GM12878 (cell line): ENCODE results near the gene UNKL. TPM values are rescaled to one million over a fixed set of nuclear protein-coding genes. Genes with fewer than 3 reads are reported as not detected.

Experiments used
- ATAC-seq: fragments of 200-7000 bp; cut with Tn5 transposase; 3 replicates; pipeline ENCODE4 v1.9.1; 2020; ENCODE audit warnings: mild to moderate bottlenecking, moderate library complexity
- BruUV-seq: library from RNA; stranded (reverse); fragments of 400-500 nt; replicated peaks from 2 replicates; lab custom pipeline; 2021; lab: Mats Ljungman, UMichigan
- CTCF ChIA-PET: fragments of 300-600 bp; sonication (Branson Sonifier 250); formaldehyde crosslinking; extraction: SDS; loops from one replicate; lab custom pipeline; 2021; ENCODE audit warnings: inconsistent platforms; lab: Yijun Ruan, JAX
- POLR2A ChIA-PET: fragments of 350-600 bp; formaldehyde crosslinking; extraction: SDS; loops from one replicate; lab custom pipeline; 2021; ENCODE audit warnings: inconsistent platforms; lab: Charles Lee
- RAD21 ChIA-PET: fragments of 300-600 bp; sonication (Branson Sonifier 250); formaldehyde crosslinking; loops from one replicate; lab custom pipeline; 2023; ENCODE audit warnings: antibody characterized with exemption; ENCODE audit not compliant: unreplicated experiment; lab: Charles Lee
- SMC1A ChIA-PET: fragments of 300-600 bp; sonication (Branson Sonifier 250); formaldehyde crosslinking; loops from one replicate; lab custom pipeline; 2023; ENCODE audit not compliant: unreplicated experiment, uncharacterized antibody; lab: Charles Lee
- DNase-seq: peaks from one replicate; pipeline ENCODE4 v3.0.0-alpha.2; 2011; ENCODE audit warnings: low read depth, low spot score
- FAIRE-seq: peaks from 3 replicates; lab custom pipeline; 2011; peaks lifted over from hg19 to GRCh38; lab: Jason Lieb, UNC
- H2AFZ ChIP-seq: 2 replicates; pipeline ENCODE4 v1.6.0; 2011; ENCODE audit warnings: low read depth, low read length, control low read depth; ENCODE audit not compliant: control insufficient read depth
- H3K27ac ChIP-seq: 2 replicates; pipeline ENCODE4 v1.5.1; 2011; ENCODE audit warnings: control low read depth; ENCODE audit not compliant: control insufficient read depth, insufficient read depth
- H3K27me3 ChIP-seq, 2 experiments: replicated peaks in 1 of 2; 2 replicates each; pipeline versions ENCODE4 v1.6.0 to v1.6.1; 2011; ENCODE audit warnings: low read length in 1 of 2; ENCODE audit not compliant: control insufficient read depth in 2 of 2, insufficient read depth in 2 of 2
- H3K36me3 ChIP-seq, 2 experiments: 2 replicates each; pipeline ENCODE4 v1.5.1; 2011; ENCODE audit warnings: low read length in 1 of 2; ENCODE audit not compliant: control insufficient read depth in 2 of 2, insufficient read depth in 2 of 2
- H3K4me1 ChIP-seq: 2 replicates; pipeline ENCODE4 v1.6.1; 2011; ENCODE audit warnings: mild to moderate bottlenecking, low read length, moderate library complexity, mixed read lengths; ENCODE audit not compliant: control insufficient read depth, insufficient read depth
- H3K4me2 ChIP-seq: 2 replicates; pipeline ENCODE4 v1.6.0; 2011; ENCODE audit warnings: control low read depth; ENCODE audit not compliant: control insufficient read depth, insufficient read depth
- H3K4me3 ChIP-seq: fragments of 200-600 bp; sonication (generic); 2 replicates; pipeline ENCODE4 v1.5.1; 2016
- H3K79me2 ChIP-seq: 2 replicates; pipeline ENCODE4 v1.6.0; 2011; ENCODE audit warnings: low read length; ENCODE audit not compliant: control insufficient read depth, insufficient read depth
- H3K9ac ChIP-seq: 2 replicates; pipeline ENCODE4 v1.8.0; 2011; ENCODE audit warnings: low read length, control low read depth, mixed read lengths; ENCODE audit not compliant: control insufficient read depth, insufficient read depth
- H3K9me3 ChIP-seq: replicated peaks from 3 replicates; pipeline ENCODE4 v1.5.1; 2011; ENCODE audit warnings: mild to moderate bottlenecking, low read length; ENCODE audit not compliant: control insufficient read depth, insufficient read depth
- H4K20me1 ChIP-seq: 2 replicates; pipeline ENCODE4 v1.6.0; 2011; ENCODE audit not compliant: control insufficient read depth, insufficient read depth
- ATF7 ChIP-seq: fragments of 450-650 bp; IDR thresholded peaks from 2 replicates; pipeline ENCODE4 v1.6.1; 2016; ENCODE audit warnings: low read depth, mild to moderate bottlenecking
- CEBPB ChIP-seq, 2 experiments: fragments of 150-350 bp in 1 of 2; IDR thresholded peaks; 2 replicates each; pipeline ENCODE4 v1.6.1; 2012 to 2014; ENCODE audit warnings: low read depth in 2 of 2, low read length in 2 of 2, borderline replicate concordance in 1 of 2, inconsistent platforms in 1 of 2
- CHD1 ChIP-seq: IDR thresholded peaks from 2 replicates; pipeline ENCODE4 v1.6.1; 2012; ENCODE audit warnings: low read depth, low read length, improper control_type of control experiment
- CREM ChIP-seq: IDR thresholded peaks from 2 replicates; pipeline ENCODE4 v1.6.1; 2014; ENCODE audit warnings: antibody characterized with exemption, low read depth
- DPF2 ChIP-seq: fragments of 450-650 bp; IDR thresholded peaks from 2 replicates; pipeline ENCODE4 v1.6.1; 2017; ENCODE audit warnings: mild to moderate bottlenecking
- IKZF2 ChIP-seq, 2 experiments: fragments of 450-650 bp; IDR thresholded peaks; 2 replicates each; pipeline ENCODE4 v1.6.1; 2017; ENCODE audit warnings: mild to moderate bottlenecking in 2 of 2, moderate library complexity in 2 of 2
- JUNB ChIP-seq: IDR thresholded peaks from 2 replicates; pipeline ENCODE4 v1.6.1; 2016; ENCODE audit warnings: antibody characterized with exemption, mild to moderate bottlenecking
- LARP7 ChIP-seq: fragments of 450-650 bp; IDR thresholded peaks from 2 replicates; pipeline ENCODE4 v1.6.1; 2017; ENCODE audit warnings: mild to moderate bottlenecking
- NR2C1 ChIP-seq: fragments of 450-650 bp; IDR thresholded peaks from 2 replicates; pipeline ENCODE4 v1.6.1; 2017; ENCODE audit warnings: antibody characterized with exemption, mild to moderate bottlenecking, moderate library complexity
- PML ChIP-seq: IDR thresholded peaks from 2 replicates; pipeline ENCODE4 v1.6.1; 2012; ENCODE audit warnings: low read length, inconsistent platforms
- RAD21 ChIP-seq: IDR thresholded peaks from 2 replicates; pipeline ENCODE4 v1.6.1; 2011; ENCODE audit warnings: mild to moderate bottlenecking, low read depth, low read length, moderate library complexity; ENCODE audit not compliant: insufficient read depth
- SMC3 ChIP-seq: IDR thresholded peaks from 2 replicates; pipeline ENCODE4 v1.6.1; 2011; ENCODE audit warnings: low read length, improper control_type of control experiment, borderline replicate concordance
- YY1 ChIP-seq: IDR thresholded peaks from 2 replicates; pipeline ENCODE4 v1.6.1; 2011; ENCODE audit warnings: low read depth, mild to moderate bottlenecking, low read length
- WGBS: methylation state at CpG from one replicate; pipeline ENCODE4 v1.1.6; 2016; ENCODE audit warnings: low lambda C conversion rate; ENCODE audit not compliant: insufficient replicate concordance, insufficient coverage; ENCODE audit errors: missing lambda C conversion rate; 5-methylcytosine and 5-hydroxymethylcytosine counted together
- in situ Hi-C: fragments of 300-500 bp; cut with MboI; formaldehyde crosslinking; loops from 9 replicates; pipeline ENCODE4 v1.14.3; 2018; ENCODE audit warnings: mixed read lengths
- intact Hi-C: fragments of 100-400 bp; cut with micrococcal nuclease; formaldehyde crosslinking; loops from one replicate; pipeline ENCODE4 v1.14.2; 2022; ENCODE audit not compliant: unreplicated experiment
- polyA plus RNA-seq, 11 experiments: library from polyadenylated mRNA; depleted of rRNA in 4 of 11; unstranded in 6 of 11; stranded (reverse) in 5 of 11; fragments of >200 nt; fragmentation: Nextera tagmentation in 4 of 11; fragmentation: Illumina TruSeq in 1 of 11; extraction: Ambion mirVana in 4 of 11; extraction: Trizol in 1 of 11; gene quantifications; 1 replicate in 1 of 11; 2 replicates in 10 of 11; pipeline versions ENCODE4 v1.2.1 to v1.2.3, GENCODE V29; 2011 to 2016; ENCODE audit warnings: inconsistent platforms in 2 of 11, missing spikeins in 2 of 11, low read depth in 1 of 11
- total RNA-seq, 4 experiments: library from RNA; depleted of rRNA in 3 of 4; stranded (reverse); fragments of >200 nt in 3 of 4; fragmentation: Illumina TruSeq in 1 of 4; extraction: Trizol in 1 of 4; gene quantifications; 2 replicates each; pipeline versions ENCODE4 v1.2.1 to v1.2.3, GENCODE V29; 2013 to 2021
- TF ChIP-seq, protein P1 (sequence below): fragments of 450-650 bp; IDR thresholded peaks from 2 replicates; pipeline ENCODE4 v1.6.1; 2017; ENCODE audit warnings: mild to moderate bottlenecking

The UNKL gene
- total and polyA plus RNA-seq, 10 of the 15 experiments (the other 5 are each of a cell fraction or from before 2014, with no cell fraction given): 0.40 to 21.6 (median 9.1) TPM

- ChIA-PET SMC1A (no interaction called here), CTCF (no interaction called here), RAD21 (no interaction called here), POLR2A (interaction anchor here (0.6 kb wide), 1 partner anchor 253 kb away, joined by 4 read pairs; no protein-coding TSS in a partner anchor)
- intact Hi-C loops (no loop called here), in situ Hi-C loops (no loop called here)
- Histone ChIP-seq H3K36me3 (no peaks in the 10 kb centered on the region), H3K27me3 (no peaks in the 10 kb centered on the region), H3K79me2 (no peaks in the 10 kb centered on the region), H3K9me3 (no peaks in the 10 kb centered on the region), H3K27ac (no peak overlapping the region), H2AFZ (no peak overlapping the region), H3K4me1 (no peaks in the 10 kb centered on the region), H3K4me2 (no peak overlapping the region), H4K20me1 (no peaks in the 10 kb centered on the region), H3K4me3 (no peak overlapping the region), H3K9ac (no peak overlapping the region)
- 64% methylated on average over 23 of the region's 27 CpGs for WGBS
- no TSS peak for BruUV-seq
- TF ChIP-seq CHD1 (no peak), IKZF2 (IDR thresholded peaks at IDR 0.05) (no peak), PML (no peak), LARP7 (no peak), CEBPB (IDR thresholded peaks at IDR 0.05; ENCODE audit: borderline replicate concordance in 1 of 2, low read depth in 2 of 2, low read length in 2 of 2) (no peak), DPF2 (no peak), NR2C1 (no peak), YY1 (no peak), SMC3 (no peak), ATF7 (no peak), JUNB (no peak), CREM (no peak), RAD21 (no peak)
- TF ChIP-seq, protein P1, sequence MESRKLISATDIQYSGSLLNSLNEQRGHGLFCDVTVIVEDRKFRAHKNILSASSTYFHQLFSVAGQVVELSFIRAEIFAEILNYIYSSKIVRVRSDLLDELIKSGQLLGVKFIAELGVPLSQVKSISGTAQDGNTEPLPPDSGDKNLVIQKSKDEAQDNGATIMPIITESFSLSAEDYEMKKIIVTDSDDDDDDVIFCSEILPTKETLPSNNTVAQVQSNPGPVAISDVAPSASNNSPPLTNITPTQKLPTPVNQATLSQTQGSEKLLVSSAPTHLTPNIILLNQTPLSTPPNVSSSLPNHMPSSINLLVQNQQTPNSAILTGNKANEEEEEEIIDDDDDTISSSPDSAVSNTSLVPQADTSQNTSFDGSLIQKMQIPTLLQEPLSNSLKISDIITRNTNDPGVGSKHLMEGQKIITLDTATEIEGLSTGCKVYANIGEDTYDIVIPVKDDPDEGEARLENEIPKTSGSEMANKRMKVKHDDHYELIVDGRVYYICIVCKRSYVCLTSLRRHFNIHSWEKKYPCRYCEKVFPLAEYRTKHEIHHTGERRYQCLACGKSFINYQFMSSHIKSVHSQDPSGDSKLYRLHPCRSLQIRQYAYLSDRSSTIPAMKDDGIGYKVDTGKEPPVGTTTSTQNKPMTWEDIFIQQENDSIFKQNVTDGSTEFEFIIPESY: no peak
- ATAC-seq (no peak), DNase-seq (no peak), FAIRE-seq (no peak)
Measured at GRCh38 chr16:1439058-1439698, 24.7 kb upstream of the UNKL start.
